ENCODE data around the gene TKT.

DNA sequence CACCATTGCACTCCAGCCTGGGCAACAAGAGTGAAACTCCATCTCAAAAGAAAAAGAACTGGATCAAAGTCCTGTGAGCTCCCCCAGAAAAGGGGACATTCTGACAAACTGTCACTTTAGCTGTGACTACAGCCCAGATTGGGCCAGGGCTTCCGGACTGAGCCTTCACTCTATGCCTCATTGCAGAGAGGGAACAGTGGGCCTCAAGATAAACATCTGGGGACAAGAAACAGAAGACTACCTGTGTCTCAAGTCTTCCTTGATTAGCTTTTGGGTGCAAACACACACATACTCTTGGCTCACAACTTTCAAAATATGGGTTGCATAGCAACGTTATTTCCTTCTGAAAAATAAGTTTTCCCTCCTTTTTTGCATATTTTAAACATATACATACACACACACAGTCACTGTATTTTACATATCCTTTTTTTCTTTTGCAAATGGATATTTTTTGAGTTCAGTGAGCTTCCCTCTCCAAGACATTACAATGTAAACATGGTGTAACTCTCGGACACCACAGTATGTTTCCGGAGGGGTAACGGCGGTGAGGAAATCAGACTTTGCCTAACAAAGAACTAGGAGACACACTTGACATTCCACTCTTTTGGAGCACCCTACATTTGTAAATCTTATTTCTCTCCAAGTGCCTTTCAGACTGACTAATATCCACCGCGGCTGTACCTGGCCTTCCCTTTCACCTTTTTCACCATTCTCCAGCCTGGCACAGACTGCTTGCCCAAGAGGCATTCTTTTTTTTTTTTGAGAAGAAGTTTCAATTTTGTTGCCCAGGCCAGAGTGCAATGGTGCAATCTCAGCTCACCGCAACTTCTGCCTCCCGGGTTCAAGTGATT lies 3.5 kb downstream of the TKT start:
- TF ChIP-seq, protein P1, sequence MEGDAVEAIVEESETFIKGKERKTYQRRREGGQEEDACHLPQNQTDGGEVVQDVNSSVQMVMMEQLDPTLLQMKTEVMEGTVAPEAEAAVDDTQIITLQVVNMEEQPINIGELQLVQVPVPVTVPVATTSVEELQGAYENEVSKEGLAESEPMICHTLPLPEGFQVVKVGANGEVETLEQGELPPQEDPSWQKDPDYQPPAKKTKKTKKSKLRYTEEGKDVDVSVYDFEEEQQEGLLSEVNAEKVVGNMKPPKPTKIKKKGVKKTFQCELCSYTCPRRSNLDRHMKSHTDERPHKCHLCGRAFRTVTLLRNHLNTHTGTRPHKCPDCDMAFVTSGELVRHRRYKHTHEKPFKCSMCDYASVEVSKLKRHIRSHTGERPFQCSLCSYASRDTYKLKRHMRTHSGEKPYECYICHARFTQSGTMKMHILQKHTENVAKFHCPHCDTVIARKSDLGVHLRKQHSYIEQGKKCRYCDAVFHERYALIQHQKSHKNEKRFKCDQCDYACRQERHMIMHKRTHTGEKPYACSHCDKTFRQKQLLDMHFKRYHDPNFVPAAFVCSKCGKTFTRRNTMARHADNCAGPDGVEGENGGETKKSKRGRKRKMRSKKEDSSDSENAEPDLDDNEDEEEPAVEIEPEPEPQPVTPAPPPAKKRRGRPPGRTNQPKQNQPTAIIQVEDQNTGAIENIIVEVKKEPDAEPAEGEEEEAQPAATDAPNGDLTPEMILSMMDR (conservative IDR thresholded peaks at IDR 0.05; ENCODE audit: low read depth, low read length): no peak
- no peak for TF ChIP-seq BHLHE40 (IDR thresholded peaks at IDR 0.05; ENCODE audit: low read depth, low read length)
- TF ChIP-seq, protein P2, sequence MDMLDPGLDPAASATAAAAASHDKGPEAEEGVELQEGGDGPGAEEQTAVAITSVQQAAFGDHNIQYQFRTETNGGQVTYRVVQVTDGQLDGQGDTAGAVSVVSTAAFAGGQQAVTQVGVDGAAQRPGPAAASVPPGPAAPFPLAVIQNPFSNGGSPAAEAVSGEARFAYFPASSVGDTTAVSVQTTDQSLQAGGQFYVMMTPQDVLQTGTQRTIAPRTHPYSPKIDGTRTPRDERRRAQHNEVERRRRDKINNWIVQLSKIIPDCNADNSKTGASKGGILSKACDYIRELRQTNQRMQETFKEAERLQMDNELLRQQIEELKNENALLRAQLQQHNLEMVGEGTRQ (IDR thresholded peaks at IDR 0.05; ENCODE audit: low read depth, low read length): no peak
- no peak for TF ChIP-seq FOS (IDR thresholded peaks at IDR 0.05; ENCODE audit: low read depth, low read length)
- TF ChIP-seq POLR2A (IDR thresholded peaks at IDR 0.05; ENCODE audit: low read depth, low read length): no peak
- TF ChIP-seq RAD21 (IDR thresholded peaks at IDR 0.05; ENCODE audit: low read length): no peak

Measured in IMR-90 (cell line).